ENCODE measurements around the gene FRMD5. TPM values are rescaled to one million over a fixed set of nuclear protein-coding genes. Genes with fewer than 3 reads are reported as not detected.

Gene FRMD5
- polyA plus RNA-seq, 3 donors: not detected

DNA sequence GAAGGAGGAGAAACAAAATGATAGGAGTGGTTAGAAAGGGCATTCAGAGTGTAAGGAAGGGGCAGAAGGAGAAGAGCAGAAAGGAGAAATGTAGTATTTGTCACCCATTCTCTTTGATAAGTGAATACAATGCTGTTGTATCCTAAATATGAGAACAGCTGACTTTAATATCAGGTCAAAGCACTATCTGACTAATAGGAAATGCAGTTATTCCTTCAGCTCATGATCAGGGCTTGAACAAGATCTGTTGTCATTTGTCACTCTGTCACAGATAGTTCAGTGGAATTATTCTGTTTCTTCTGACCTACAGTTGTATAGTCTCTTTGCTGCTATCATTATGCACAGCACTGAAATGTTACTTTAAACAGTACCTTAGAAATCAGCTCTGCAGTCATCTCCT, 149.4 kb downstream of the FRMD5 start:
- Histone ChIP-seq H3K79me2 (ENCODE audit: insufficient read depth, low read length) (no peaks in the 10 kb centered on the region), H3K36me3 (replicated peaks in 1 of 2; ENCODE audit: control insufficient read depth in 1 of 2, insufficient read depth in 2 of 2, low read length in 2 of 2) (no peaks in the 10 kb centered on the region), H3K27me3 (ENCODE audit: control insufficient read depth in 2 of 2, insufficient read depth in 2 of 2, low read length in 2 of 2) (peaks cover 2 to 5% of the 10 kb centered on the region in 2 donors), H3K9me3 (replicated peaks in 1 of 2; ENCODE audit: control insufficient read depth in 1 of 2, insufficient read depth in 1 of 2, low read length in 2 of 2) (no peaks in the 10 kb centered on the region), H3K9ac (ENCODE audit: insufficient read depth, low read length, poor library complexity, severe bottlenecking) (no peak overlapping the region), H3K4me2 (replicated peaks; ENCODE audit: extremely low read depth, low read length, poor library complexity, severe bottlenecking) (no peak overlapping the region), H3K27ac (ENCODE audit: low read depth in 1 of 2, low read length in 2 of 2) (no peak overlapping the region), H2AFZ (ENCODE audit: insufficient read depth, low read depth, low read length, poor library complexity, severe bottlenecking) (no peak overlapping the region), H3K4me3 (replicated peaks in 1 of 3; ENCODE audit: low read depth in 2 of 3, low read length in 3 of 3) (no peak overlapping the region), H4K20me1 (ENCODE audit: insufficient read depth, low read length) (no peaks in the 10 kb centered on the region), H3K4me1 (ENCODE audit: control insufficient read depth in 1 of 2, insufficient read depth in 2 of 2, low read length in 2 of 2) (no peaks in the 10 kb centered on the region)
- intact Hi-C loops (cut with micrococcal nuclease): no loop called here
- Mint-ChIP-seq H3K27me3 (ENCODE audit: low read depth in 3 of 3) (peaks cover 0 to 18% (median 1%) of the 10 kb centered on the region in 3 donors), H3K9me3 (peaks cover 0 to 6% (median 1%) of the 10 kb centered on the region in 7 donors), H3K4me1 (no peaks in the 10 kb centered on the region), H3K36me3 (no peaks in the 10 kb centered on the region), H3K27ac (no peak overlapping the region), H3K4me3 (no peak overlapping the region)
- DNase-seq: no peak
- TF ChIP-seq, protein P1, sequence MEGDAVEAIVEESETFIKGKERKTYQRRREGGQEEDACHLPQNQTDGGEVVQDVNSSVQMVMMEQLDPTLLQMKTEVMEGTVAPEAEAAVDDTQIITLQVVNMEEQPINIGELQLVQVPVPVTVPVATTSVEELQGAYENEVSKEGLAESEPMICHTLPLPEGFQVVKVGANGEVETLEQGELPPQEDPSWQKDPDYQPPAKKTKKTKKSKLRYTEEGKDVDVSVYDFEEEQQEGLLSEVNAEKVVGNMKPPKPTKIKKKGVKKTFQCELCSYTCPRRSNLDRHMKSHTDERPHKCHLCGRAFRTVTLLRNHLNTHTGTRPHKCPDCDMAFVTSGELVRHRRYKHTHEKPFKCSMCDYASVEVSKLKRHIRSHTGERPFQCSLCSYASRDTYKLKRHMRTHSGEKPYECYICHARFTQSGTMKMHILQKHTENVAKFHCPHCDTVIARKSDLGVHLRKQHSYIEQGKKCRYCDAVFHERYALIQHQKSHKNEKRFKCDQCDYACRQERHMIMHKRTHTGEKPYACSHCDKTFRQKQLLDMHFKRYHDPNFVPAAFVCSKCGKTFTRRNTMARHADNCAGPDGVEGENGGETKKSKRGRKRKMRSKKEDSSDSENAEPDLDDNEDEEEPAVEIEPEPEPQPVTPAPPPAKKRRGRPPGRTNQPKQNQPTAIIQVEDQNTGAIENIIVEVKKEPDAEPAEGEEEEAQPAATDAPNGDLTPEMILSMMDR (IDR thresholded peaks at IDR 0.05): no peak

DNA sequence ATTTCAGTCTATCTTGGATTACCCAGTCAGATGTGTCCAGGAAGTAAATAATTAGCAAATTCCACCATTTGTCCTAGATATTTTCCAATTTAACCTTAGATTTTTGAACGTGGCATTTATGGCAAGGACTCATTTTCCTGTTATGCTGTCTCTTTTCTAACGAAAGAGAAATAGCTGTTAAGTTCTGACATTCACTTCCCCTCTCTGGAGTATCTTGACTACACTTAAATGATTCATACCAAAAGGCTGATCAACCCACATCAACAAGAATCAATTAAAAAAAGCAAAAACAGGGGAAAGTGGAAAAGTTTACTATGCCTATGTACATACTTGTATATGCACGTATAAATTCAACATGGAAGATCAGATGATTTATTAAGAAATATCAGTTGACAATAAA, 149.9 kb downstream of the FRMD5 start:
- WGBS (ENCODE audit: insufficient coverage): 0% methylated on average over 1 of the region's 3 CpGs
- H3K36me3 ChIP-seq (replicated peaks in 1 of 2; ENCODE audit: control insufficient read depth in 1 of 2, insufficient read depth in 2 of 2, low read length in 2 of 2): no peaks in the 10 kb centered on the region
- Mint-ChIP-seq H3K4me3 (no peak overlapping the region), H3K36me3 (no peaks in the 10 kb centered on the region), H3K27ac (no peak overlapping the region), H3K27me3 (ENCODE audit: low read depth in 3 of 3) (peaks cover 0 to 13% (median 0%) of the 10 kb centered on the region in 3 donors), H3K9me3 (peaks cover 0 to 6% (median 4%) of the 10 kb centered on the region in 7 donors), H3K4me1 (no peaks in the 10 kb centered on the region)
- no peaks in the 10 kb centered on the region for H3K79me2 ChIP-seq (ENCODE audit: insufficient read depth, low read length)
- no peak overlapping the region for H3K4me2 ChIP-seq (replicated peaks; ENCODE audit: extremely low read depth, low read length, poor library complexity, severe bottlenecking)
- H3K9me3 ChIP-seq (replicated peaks in 1 of 2; ENCODE audit: control insufficient read depth in 1 of 2, insufficient read depth in 1 of 2, low read length in 2 of 2): no peaks in the 10 kb centered on the region
- no peak overlapping the region for H3K9ac ChIP-seq (ENCODE audit: insufficient read depth, low read length, poor library complexity, severe bottlenecking)
- no peak overlapping the region for H3K27ac ChIP-seq (ENCODE audit: low read depth in 1 of 2, low read length in 2 of 2)
- H3K4me3 ChIP-seq (replicated peaks in 1 of 3; ENCODE audit: low read depth in 2 of 3, low read length in 3 of 3): no peak overlapping the region
- H2AFZ ChIP-seq (ENCODE audit: insufficient read depth, low read depth, low read length, poor library complexity, severe bottlenecking): no peak overlapping the region
- DNase-seq: no peak
- intact Hi-C loops (cut with micrococcal nuclease): no loop called here
- H4K20me1 ChIP-seq (ENCODE audit: insufficient read depth, low read length): no peaks in the 10 kb centered on the region
- no peaks in the 10 kb centered on the region for H3K4me1 ChIP-seq (ENCODE audit: control insufficient read depth in 1 of 2, insufficient read depth in 2 of 2, low read length in 2 of 2)
- TF ChIP-seq, protein P1 (IDR thresholded peaks at IDR 0.05): no peak
- peaks cover 2 to 5% of the 10 kb centered on the region in 2 donors for H3K27me3 ChIP-seq (ENCODE audit: control insufficient read depth in 2 of 2, insufficient read depth in 2 of 2, low read length in 2 of 2)
